Erythroblast (primary cell): Measurements from ENCODE around the gene ITPR1.

Experiments
- GATA1 ChIP-seq: IDR thresholded peaks from 2 replicates; pipeline ENCODE4 v1.6.1; 2011; ENCODE audit warnings: low read depth, mild to moderate bottlenecking, control low read depth, low read length, moderate library complexity
- POLR2A ChIP-seq: IDR thresholded peaks from 2 replicates; pipeline ENCODE4 v1.6.1; 2011; ENCODE audit warnings: mild to moderate bottlenecking, low read length

GRCh38 chr3:4645468-4645867, 152.3 kb downstream of the ITPR1 start:
- TF ChIP-seq POLR2A: no peak
- TF ChIP-seq GATA1: no peak
